GM23338 (cell line): ENCODE data around the gene NRSN2.

Source experiments
- CREB1 ChIP-seq: fragments of 250-450 bp; sonication (Bioruptor Pico); IDR thresholded peaks from 2 replicates; pipeline ENCODE4 v1.5.0; 2020; ENCODE audit warnings: low read depth, mild to moderate bottlenecking, moderate library complexity
- EZH2 ChIP-seq: fragments of 200-600 bp; sonication (generic); IDR thresholded peaks from one replicate; pipeline ENCODE4 v1.8.0; 2017; ENCODE audit warnings: antibody characterized with exemption, mild to moderate bottlenecking, low read depth; ENCODE audit not compliant: unreplicated experiment
- EZH2phosphoT487 ChIP-seq: fragments of 200-600 bp; sonication (generic); IDR thresholded peaks from one replicate; pipeline ENCODE4 v1.8.1; 2018; ENCODE audit warnings: antibody characterized with exemption; ENCODE audit not compliant: unreplicated experiment
- NANOG ChIP-seq: IDR thresholded peaks from 2 replicates; pipeline ENCODE4 v1.6.1; 2016; ENCODE audit warnings: antibody characterized with exemption, borderline replicate concordance
- POLR2AphosphoS5 ChIP-seq: IDR thresholded peaks from 2 replicates; pipeline ENCODE4 v1.6.1; 2016; ENCODE audit warnings: antibody characterized with exemption, low read depth
- TF ChIP-seq, protein P1 (sequence below), 2 experiments: fragments of 200-600 bp in 1 of 2; sonication (generic) in 1 of 2; conservative IDR thresholded peaks; 2 replicates each; pipeline versions ENCODE4 v1.5.1 to v1.6.1; 2016 to 2017; ENCODE audit warnings: antibody characterized with exemption in 2 of 2, low read depth in 2 of 2, mild to moderate bottlenecking in 2 of 2, moderate library complexity in 1 of 2
- TF ChIP-seq, protein P2 (sequence below): IDR thresholded peaks from one replicate; pipeline ENCODE4 v1.6.1; 2018; ENCODE audit warnings: antibody characterized with exemption; ENCODE audit not compliant: unreplicated experiment

GRCh38 chr20:403582-403957 is 56.7 kb downstream of the NRSN2 start:
- TF ChIP-seq EZH2phosphoT487 (no peak), CREB1 (CRISPR knock-in tag) (no peak), EZH2 (no peak), NANOG (no peak), POLR2AphosphoS5 (no peak)
- TF ChIP-seq, protein P1, sequence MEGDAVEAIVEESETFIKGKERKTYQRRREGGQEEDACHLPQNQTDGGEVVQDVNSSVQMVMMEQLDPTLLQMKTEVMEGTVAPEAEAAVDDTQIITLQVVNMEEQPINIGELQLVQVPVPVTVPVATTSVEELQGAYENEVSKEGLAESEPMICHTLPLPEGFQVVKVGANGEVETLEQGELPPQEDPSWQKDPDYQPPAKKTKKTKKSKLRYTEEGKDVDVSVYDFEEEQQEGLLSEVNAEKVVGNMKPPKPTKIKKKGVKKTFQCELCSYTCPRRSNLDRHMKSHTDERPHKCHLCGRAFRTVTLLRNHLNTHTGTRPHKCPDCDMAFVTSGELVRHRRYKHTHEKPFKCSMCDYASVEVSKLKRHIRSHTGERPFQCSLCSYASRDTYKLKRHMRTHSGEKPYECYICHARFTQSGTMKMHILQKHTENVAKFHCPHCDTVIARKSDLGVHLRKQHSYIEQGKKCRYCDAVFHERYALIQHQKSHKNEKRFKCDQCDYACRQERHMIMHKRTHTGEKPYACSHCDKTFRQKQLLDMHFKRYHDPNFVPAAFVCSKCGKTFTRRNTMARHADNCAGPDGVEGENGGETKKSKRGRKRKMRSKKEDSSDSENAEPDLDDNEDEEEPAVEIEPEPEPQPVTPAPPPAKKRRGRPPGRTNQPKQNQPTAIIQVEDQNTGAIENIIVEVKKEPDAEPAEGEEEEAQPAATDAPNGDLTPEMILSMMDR (conservative IDR thresholded peaks at IDR 0.05; ENCODE audit: low read depth in 2 of 2): no peak
- TF ChIP-seq, protein P2, sequence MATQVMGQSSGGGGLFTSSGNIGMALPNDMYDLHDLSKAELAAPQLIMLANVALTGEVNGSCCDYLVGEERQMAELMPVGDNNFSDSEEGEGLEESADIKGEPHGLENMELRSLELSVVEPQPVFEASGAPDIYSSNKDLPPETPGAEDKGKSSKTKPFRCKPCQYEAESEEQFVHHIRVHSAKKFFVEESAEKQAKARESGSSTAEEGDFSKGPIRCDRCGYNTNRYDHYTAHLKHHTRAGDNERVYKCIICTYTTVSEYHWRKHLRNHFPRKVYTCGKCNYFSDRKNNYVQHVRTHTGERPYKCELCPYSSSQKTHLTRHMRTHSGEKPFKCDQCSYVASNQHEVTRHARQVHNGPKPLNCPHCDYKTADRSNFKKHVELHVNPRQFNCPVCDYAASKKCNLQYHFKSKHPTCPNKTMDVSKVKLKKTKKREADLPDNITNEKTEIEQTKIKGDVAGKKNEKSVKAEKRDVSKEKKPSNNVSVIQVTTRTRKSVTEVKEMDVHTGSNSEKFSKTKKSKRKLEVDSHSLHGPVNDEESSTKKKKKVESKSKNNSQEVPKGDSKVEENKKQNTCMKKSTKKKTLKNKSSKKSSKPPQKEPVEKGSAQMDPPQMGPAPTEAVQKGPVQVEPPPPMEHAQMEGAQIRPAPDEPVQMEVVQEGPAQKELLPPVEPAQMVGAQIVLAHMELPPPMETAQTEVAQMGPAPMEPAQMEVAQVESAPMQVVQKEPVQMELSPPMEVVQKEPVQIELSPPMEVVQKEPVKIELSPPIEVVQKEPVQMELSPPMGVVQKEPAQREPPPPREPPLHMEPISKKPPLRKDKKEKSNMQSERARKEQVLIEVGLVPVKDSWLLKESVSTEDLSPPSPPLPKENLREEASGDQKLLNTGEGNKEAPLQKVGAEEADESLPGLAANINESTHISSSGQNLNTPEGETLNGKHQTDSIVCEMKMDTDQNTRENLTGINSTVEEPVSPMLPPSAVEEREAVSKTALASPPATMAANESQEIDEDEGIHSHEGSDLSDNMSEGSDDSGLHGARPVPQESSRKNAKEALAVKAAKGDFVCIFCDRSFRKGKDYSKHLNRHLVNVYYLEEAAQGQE: no peak
